Muscle of leg (tissue), 11 donors: Measurements from ENCODE around the gene SNX24. TPM values are rescaled to one million over a fixed set of nuclear protein-coding genes. Genes with fewer than 3 reads are reported as not detected.
"Not testable (repeated sequence)": the region's sequence is repeated elsewhere in the genome, so short reads cannot be mapped to it uniquely, and the experiment has no call there.

ENCODE experiments used
- DNase-seq: peaks from one replicate; pipeline ENCODE4 v3.0.0; 2013
- H3K27ac ChIP-seq: one replicate; pipeline ENCODE4 v1.5.1; 2013; ENCODE audit warnings: mild to moderate bottlenecking, low read length, control low read depth
- H3K27me3 ChIP-seq: one replicate; pipeline ENCODE4 v1.6.1; 2013; ENCODE audit warnings: low read length; ENCODE audit not compliant: control insufficient read depth, insufficient read depth
- H3K36me3 ChIP-seq: one replicate; pipeline ENCODE4 v1.6.1; 2013; ENCODE audit warnings: low read length; ENCODE audit not compliant: control insufficient read depth, insufficient read depth
- H3K4me1 ChIP-seq: one replicate; pipeline ENCODE4 v1.6.1; 2013; ENCODE audit warnings: low read length; ENCODE audit not compliant: control insufficient read depth, insufficient read depth
- H3K4me3 ChIP-seq: one replicate; pipeline ENCODE4 v1.5.1; 2013; ENCODE audit warnings: low read length, control low read depth
- H3K9me3 ChIP-seq: replicated peaks from 2 replicates; pipeline ENCODE4 v1.6.1; 2013; ENCODE audit warnings: low read depth, low read length; ENCODE audit not compliant: control insufficient read depth
- WGBS: methylation state at CpG from one replicate; pipeline ENCODE4 v1.1.5; 2013; ENCODE audit warnings: missing lambda C conversion rate; ENCODE audit not compliant: insufficient coverage; 5-methylcytosine and 5-hydroxymethylcytosine counted together
- polyA plus RNA-seq, 8 donors: library from polyadenylated mRNA; unstranded; fragments of 120-200 nt; gene quantifications; one replicate each; pipeline versions ENCODE4 v1.2.1 to v1.2.3, GENCODE V29; 2013; ENCODE audit warnings: inconsistent platforms in 1 of 8, low replicate concordance in 1 of 8; ENCODE audit not compliant: insufficient read length in 8 of 8, insufficient read depth in 1 of 8
- total RNA-seq: library from RNA; stranded (reverse); fragments of 120-200 nt; gene quantifications from one replicate; pipeline ENCODE4 v1.2.4, GENCODE V29; 2013

SNX24 gene
- total and polyA plus RNA-seq, 9 donors, result 8.9 to 13.2 (median 10.6) TPM

DNA sequence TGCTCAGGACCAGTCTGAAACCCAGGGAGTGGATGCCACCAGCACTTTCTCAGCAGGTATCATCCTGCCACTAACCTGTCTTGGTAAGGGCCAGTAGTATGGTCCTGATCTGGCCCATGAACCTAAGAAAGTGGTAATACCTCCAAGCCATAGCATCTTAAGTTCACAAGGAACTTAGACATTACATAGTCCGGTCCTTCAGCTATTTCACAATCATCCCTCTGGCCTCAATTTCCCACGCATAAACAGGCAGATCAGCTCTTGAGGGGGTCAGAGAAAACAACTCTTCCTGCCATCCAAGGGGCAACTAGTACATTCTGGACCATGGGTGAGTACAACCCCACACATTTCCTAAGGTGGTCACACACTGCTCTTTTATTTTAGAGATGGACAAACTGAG is 102.9 kb downstream of the SNX24 start:
- no peak for DNase-seq
- Histone ChIP-seq H3K27ac (no peak overlapping the region), H3K4me3 (no peak overlapping the region), H3K9me3 (no peaks in the 10 kb centered on the region), H3K4me1 (no peaks in the 10 kb centered on the region), H3K36me3 (no peaks in the 10 kb centered on the region), H3K27me3 (no peaks in the 10 kb centered on the region)
- WGBS, result no CpG with 5 or more reads among the region's 2 CpGs

- H3K4me3 ChIP-seq, result no peak overlapping the region
- WGBS, result 60% methylated on average over 7 of the region's 8 CpGs
- DNase-seq, result no peak
- H3K9me3 ChIP-seq, result no peaks in the 10 kb centered on the region
- no peak overlapping the region for H3K27ac ChIP-seq
- H3K4me1 ChIP-seq, result no peaks in the 10 kb centered on the region
- no peaks in the 10 kb centered on the region for H3K36me3 ChIP-seq
- H3K27me3 ChIP-seq, result no peaks in the 10 kb centered on the region
These were observed 106.2 kb downstream of the SNX24 start for GRCh38 chr5:122951658-122952057.

- no peak for DNase-seq
- Histone ChIP-seq H3K36me3 (no peaks in the 10 kb centered on the region), H3K4me3 (no peak overlapping the region), H3K9me3 (peaks cover 3% of the 10 kb centered on the region), H3K4me1 (no peaks in the 10 kb centered on the region), H3K27ac (no peak overlapping the region), H3K27me3 (no peaks in the 10 kb centered on the region)
These were observed 109.3 kb downstream of the SNX24 start for GRCh38 chr5:122954719-122955118.

DNA sequence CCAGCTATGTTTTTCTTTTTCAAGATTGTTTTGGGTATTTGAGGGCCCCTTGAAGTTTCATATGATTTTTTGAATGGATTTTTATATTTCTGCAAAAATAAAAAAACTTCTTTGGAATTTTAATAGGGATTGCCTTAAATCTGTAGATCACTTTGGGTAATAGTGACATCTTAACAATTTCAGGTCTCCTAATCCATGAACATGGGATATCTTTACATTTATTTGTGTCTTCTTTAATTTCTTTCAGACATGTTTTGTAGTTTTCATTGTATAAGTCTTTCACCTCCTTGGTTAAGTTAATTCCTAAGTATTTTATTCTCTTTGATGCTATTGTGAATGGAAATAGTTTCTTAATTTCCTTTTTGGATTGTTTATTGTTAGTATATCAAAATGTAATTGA is 112.0 kb downstream of the SNX24 start:
- no peaks in the 10 kb centered on the region for H3K27me3 ChIP-seq
- no peaks in the 10 kb centered on the region for H3K36me3 ChIP-seq
- peaks cover 3% of the 10 kb centered on the region for H3K9me3 ChIP-seq
- no peak for DNase-seq
- no peak overlapping the region for H3K4me3 ChIP-seq
- H3K27ac ChIP-seq, result no peak overlapping the region
- no peaks in the 10 kb centered on the region for H3K4me1 ChIP-seq

GRCh38 chr5:122959740-122960445 is 114.5 kb downstream of the SNX24 start:
- H3K36me3 ChIP-seq, result no peaks in the 10 kb centered on the region
- WGBS, result no CpG with 5 or more reads among the region's 4 CpGs
- H3K4me1 ChIP-seq, result no peaks in the 10 kb centered on the region
- no peak for DNase-seq
- no peak overlapping the region for H3K4me3 ChIP-seq
- H3K9me3 ChIP-seq, result peaks cover 3% of the 10 kb centered on the region
- no peak overlapping the region for H3K27ac ChIP-seq
- H3K27me3 ChIP-seq, result no peaks in the 10 kb centered on the region

GRCh38 chr5:122963305-122963704 is 117.9 kb downstream of the SNX24 start:
- Histone ChIP-seq H3K9me3 (no peaks in the 10 kb centered on the region), H3K4me1 (no peaks in the 10 kb centered on the region), H3K27ac (no peak overlapping the region), H3K4me3 (no peak overlapping the region), H3K27me3 (no peaks in the 10 kb centered on the region), H3K36me3 (no peaks in the 10 kb centered on the region)
- no peak for DNase-seq

DNA sequence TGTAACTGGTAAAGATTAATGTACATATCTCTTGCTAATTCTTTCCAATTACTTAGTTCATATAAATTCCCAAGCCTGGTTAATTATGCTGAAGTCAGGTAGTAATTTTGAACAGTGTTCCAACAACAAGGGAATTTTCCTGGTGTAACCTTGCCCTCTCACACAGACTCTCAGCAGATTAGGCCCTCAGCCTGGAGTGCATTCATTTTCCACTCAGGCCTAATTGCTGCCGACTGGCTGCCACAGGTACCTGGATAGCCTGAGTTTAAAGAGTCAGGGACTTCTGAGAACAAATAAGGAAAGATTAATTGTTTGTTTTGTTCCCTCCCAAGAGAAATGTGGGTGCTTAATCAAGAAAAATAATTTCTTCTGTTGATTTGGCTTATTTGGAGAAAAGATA is 119.7 kb downstream of the SNX24 start:
- Histone ChIP-seq H3K36me3 (no peaks in the 10 kb centered on the region), H3K4me3 (no peak overlapping the region), H3K27ac (no peak overlapping the region), H3K27me3 (no peaks in the 10 kb centered on the region), H3K4me1 (no peaks in the 10 kb centered on the region), H3K9me3 (no peaks in the 10 kb centered on the region)
- no peak for DNase-seq
- 33% methylated on average over 1 of the region's 1 CpG for WGBS

DNA sequence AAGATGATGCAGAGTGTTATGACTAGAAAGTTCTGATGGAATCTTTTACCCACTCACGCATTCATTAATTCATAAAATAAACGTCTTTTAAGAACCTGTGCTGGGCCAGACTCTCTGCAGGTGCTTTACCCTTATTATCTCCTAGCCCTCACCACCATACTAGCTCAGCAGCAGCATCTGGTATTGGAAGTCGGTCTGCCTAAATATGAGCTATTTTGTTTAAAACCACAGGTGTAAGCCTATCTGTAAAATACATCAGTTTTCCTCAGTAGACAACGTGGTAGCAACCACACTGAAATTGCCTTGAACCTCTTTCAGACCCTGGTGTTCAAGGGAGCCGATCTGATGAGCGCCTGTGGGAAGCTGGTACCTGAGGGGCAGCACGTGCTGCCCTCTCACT is 121.7 kb downstream of the SNX24 start:
- 79% methylated on average over 4 of the region's 7 CpGs for WGBS
- H3K27me3 ChIP-seq, result no peaks in the 10 kb centered on the region
- H3K27ac ChIP-seq, result no peak overlapping the region
- H3K4me1 ChIP-seq, result no peaks in the 10 kb centered on the region
- no peaks in the 10 kb centered on the region for H3K36me3 ChIP-seq
- H3K9me3 ChIP-seq, result no peaks in the 10 kb centered on the region
- DNase-seq, result no peak
- no peak overlapping the region for H3K4me3 ChIP-seq

GRCh38 chr5:122967625-122968024 is 122.2 kb downstream of the SNX24 start:
- no peaks in the 10 kb centered on the region for H3K36me3 ChIP-seq
- H3K4me3 ChIP-seq, result no peak overlapping the region
- H3K9me3 ChIP-seq, result no peaks in the 10 kb centered on the region
- WGBS, result 79% methylated on average over 4 of the region's 8 CpGs
- no peaks in the 10 kb centered on the region for H3K27me3 ChIP-seq
- no peak for DNase-seq
- H3K27ac ChIP-seq, result no peak overlapping the region
- H3K4me1 ChIP-seq, result no peaks in the 10 kb centered on the region

DNA sequence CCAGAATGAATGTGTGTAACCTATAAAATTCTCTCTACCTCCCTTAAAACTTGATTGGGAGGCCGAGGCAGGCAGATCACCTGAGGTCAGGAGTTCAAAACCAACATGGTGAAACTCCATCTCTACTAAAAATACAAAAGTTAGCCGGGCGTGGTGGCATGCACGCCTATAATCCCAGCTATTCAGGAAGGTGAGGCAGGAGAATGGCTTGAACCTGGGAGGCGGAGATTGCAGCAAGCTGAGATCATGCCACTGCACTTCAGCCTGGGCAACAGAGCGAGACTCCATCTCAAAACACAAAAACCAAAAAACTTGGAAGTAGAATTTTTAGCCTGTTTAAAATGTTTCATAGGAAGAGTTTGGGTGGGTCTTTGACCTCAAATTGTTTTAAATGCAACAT is 122.6 kb downstream of the SNX24 start:
- not testable (repeated sequence) for H3K9me3 ChIP-seq, H3K27ac ChIP-seq, H3K27me3 ChIP-seq, DNase-seq, H3K4me1 ChIP-seq, H3K36me3 ChIP-seq, H3K4me3 ChIP-seq
- no CpG with 5 or more reads among the region's 6 CpGs for WGBS

DNA sequence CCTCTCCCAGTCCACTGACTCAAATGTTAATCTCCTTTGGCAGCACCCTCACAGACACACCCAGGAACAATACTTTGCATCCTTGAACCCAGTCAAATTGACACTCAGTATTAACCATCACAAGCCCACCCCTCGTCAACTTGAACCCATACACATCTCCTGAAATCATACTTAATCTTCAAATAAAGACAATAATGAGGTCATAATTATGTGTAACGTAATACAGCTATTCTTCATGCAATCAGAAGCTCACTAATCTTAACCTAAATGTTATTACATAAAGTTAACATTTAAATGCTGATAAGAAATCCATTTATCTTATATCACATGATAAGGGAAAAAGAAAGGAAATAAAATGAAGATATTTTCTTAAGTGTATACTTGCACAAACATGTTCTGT is 125.9 kb downstream of the SNX24 start:
- WGBS, result no CpG with 5 or more reads among the region's 2 CpGs
- no peaks in the 10 kb centered on the region for H3K9me3 ChIP-seq
- H3K27ac ChIP-seq, result no peak overlapping the region
- no peaks in the 10 kb centered on the region for H3K27me3 ChIP-seq
- H3K36me3 ChIP-seq, result no peaks in the 10 kb centered on the region
- DNase-seq, result no peak
- H3K4me1 ChIP-seq, result no peaks in the 10 kb centered on the region
- no peak overlapping the region for H3K4me3 ChIP-seq
